ENCODE measurements around the gene KLK12. TPM values are rescaled to one million over a fixed set of nuclear protein-coding genes. Genes with fewer than 3 reads are reported as not detected.

The KLK12 gene
- total RNA-seq, 1 experiment from 2014 or later = not detected

GRCh38 chr19:50982186-50982585 is 52.6 kb downstream of the KLK12 start:
- Histone ChIP-seq H3K27me3 (peaks cover 9% of the 10 kb centered on the region), H3K36me3 (peaks cover 3% of the 10 kb centered on the region; the same call in 1 of the 2 replicates), H3K4me3 (no peak overlapping the region), H3K9me3 (peaks cover 1% of the 10 kb centered on the region)
- DNase-seq = no peak

- H3K27me3 ChIP-seq = peaks cover 7% of the 10 kb centered on the region
- no peak for DNase-seq
- H3K36me3 ChIP-seq = peaks cover 5% of the 10 kb centered on the region; the same call in 1 of the 2 replicates
- H3K9me3 ChIP-seq = no peaks in the 10 kb centered on the region; the same call in 1 of the 2 replicates
- H3K4me3 ChIP-seq = no peak overlapping the region
These were observed 53.1 kb downstream of the KLK12 start for GRCh38 chr19:50981587-50982146.

- Histone ChIP-seq H3K4me3 (no peak overlapping the region), H3K9me3 (no peaks in the 10 kb centered on the region; the same call in 1 of the 2 replicates), H3K27me3 (no peaks in the 10 kb centered on the region; the same call in none of the 2 replicates), H3K36me3 (peaks cover 5% of the 10 kb centered on the region; the same call in 1 of the 2 replicates)
- no peak for DNase-seq
These were observed 54.6 kb downstream of the KLK12 start for GRCh38 chr19:50980208-50980607.

- Histone ChIP-seq H3K36me3 (peaks cover 5% of the 10 kb centered on the region; the same call in 1 of the 2 replicates), H3K27me3 (no peaks in the 10 kb centered on the region; the same call in none of the 2 replicates), H3K4me3 (no peak overlapping the region), H3K9me3 (no peaks in the 10 kb centered on the region; the same call in 1 of the 2 replicates)
- no peak for DNase-seq
These were observed 55.0 kb downstream of the KLK12 start for GRCh38 chr19:50979758-50980157.

Other genes with a start within 250 kb of the KLK12 start
- not detected in 2 replicates for gene ACP4, start 244.6 kb downstream of the KLK12 start, total RNA-seq (2014; rRNA removed; shearing (Covaris generic); ENCODE audit: low replicate concordance)
- not detected in 2 replicates for gene KLK1, start 211.2 kb downstream of the KLK12 start, total RNA-seq (2014; rRNA removed; shearing (Covaris generic); ENCODE audit: low replicate concordance)
- gene KLK15, start 201.4 kb downstream of the KLK12 start, total RNA-seq (2014; rRNA removed; shearing (Covaris generic); ENCODE audit: low replicate concordance) = not detected in 2 replicates
- not detected in 2 replicates for gene KLK3, start 180.1 kb downstream of the KLK12 start, total RNA-seq (2014; rRNA removed; shearing (Covaris generic); ENCODE audit: low replicate concordance)
- not detected in 2 replicates for gene KLK2, start 161.6 kb downstream of the KLK12 start, total RNA-seq (2014; rRNA removed; shearing (Covaris generic); ENCODE audit: low replicate concordance)
- not detected in 2 replicates for gene KLK4, start 123.6 kb downstream of the KLK12 start, total RNA-seq (2014; rRNA removed; shearing (Covaris generic); ENCODE audit: low replicate concordance)
- 278 and 454 TPM in 2 replicates for gene KLK5, start 82.0 kb downstream of the KLK12 start, total RNA-seq (2014; rRNA removed; shearing (Covaris generic); ENCODE audit: low replicate concordance)
- gene KLK6, start 65.4 kb downstream of the KLK12 start, total RNA-seq (2014; rRNA removed; shearing (Covaris generic); ENCODE audit: low replicate concordance) = 4.8 and 8.5 TPM in 2 replicates
- 17.9 and 31.4 TPM in 2 replicates for gene KLK7, start 51.1 kb downstream of the KLK12 start, total RNA-seq (2014; rRNA removed; shearing (Covaris generic); ENCODE audit: low replicate concordance)
- gene KLK8, start 33.4 kb downstream of the KLK12 start, total RNA-seq (2014; rRNA removed; shearing (Covaris generic); ENCODE audit: low replicate concordance) = not detected in 2 replicates
- gene KLK10, start 15.3 kb downstream of the KLK12 start, total RNA-seq (2014; rRNA removed; shearing (Covaris generic); ENCODE audit: low replicate concordance) = 1.5 and 7.0 TPM in 2 replicates
- not detected in 2 replicates for gene KLK11, start 8.4 kb downstream of the KLK12 start, total RNA-seq (2014; rRNA removed; shearing (Covaris generic); ENCODE audit: low replicate concordance)
- gene KLK13, start 30.1 kb upstream of the KLK12 start, total RNA-seq (2014; rRNA removed; shearing (Covaris generic); ENCODE audit: low replicate concordance) = not detected in 2 replicates
- not detected in 2 replicates for gene KLK14, start 47.9 kb upstream of the KLK12 start, total RNA-seq (2014; rRNA removed; shearing (Covaris generic); ENCODE audit: low replicate concordance)
- 18.7 and 33.5 TPM in 2 replicates for gene CTU1, start 73.4 kb upstream of the KLK12 start, total RNA-seq (2014; rRNA removed; shearing (Covaris generic); ENCODE audit: low replicate concordance)
- gene SIGLEC9, start 89.9 kb upstream of the KLK12 start, total RNA-seq (2014; rRNA removed; shearing (Covaris generic); ENCODE audit: low replicate concordance) = not detected in 2 replicates
- gene SIGLEC7, start 107.3 kb upstream of the KLK12 start, total RNA-seq (2014; rRNA removed; shearing (Covaris generic); ENCODE audit: low replicate concordance) = not detected in 2 replicates
- 0.22 and 3.8 TPM in 2 replicates for gene CD33, start 190.1 kb upstream of the KLK12 start, total RNA-seq (2014; rRNA removed; shearing (Covaris generic); ENCODE audit: low replicate concordance)
- not detected in 2 replicates for gene SIGLECL1, start 216.1 kb upstream of the KLK12 start, total RNA-seq (2014; rRNA removed; shearing (Covaris generic); ENCODE audit: low replicate concordance)

Data from MG63 (cell line).